IMR-90 (cell line): ENCODE measurements around the gene CD300LB. TPM values are rescaled to one million over a fixed set of nuclear protein-coding genes. Genes with fewer than 3 reads are reported as not detected.

Experiments used
- ATAC-seq: fragments of 200-7000 bp; cut with Tn5 transposase; 2 replicates; pipeline ENCODE4 v1.9.1; 2020; ENCODE audit warnings: low read depth, mild to moderate bottlenecking, moderate library complexity
- BruUV-seq: library from RNA; stranded (reverse); fragments of 400-500 nt; replicated peaks from 2 replicates; lab custom pipeline; 2021; lab: Mats Ljungman, UMichigan
- CTCF ChIA-PET: fragments of 300-600 bp; formaldehyde crosslinking; extraction: SDS; loops from one replicate; lab custom pipeline; 2021; ENCODE audit warnings: antibody characterized with exemption; lab: Yijun Ruan, JAX
- POLR2A ChIA-PET: fragments of 300-600 bp; sonication (Branson Sonifier 250); formaldehyde crosslinking; loops from one replicate; lab custom pipeline; 2022; ENCODE audit warnings: antibody characterized with exemption; ENCODE audit not compliant: unreplicated experiment; lab: Charles Lee
- DNase-seq: peaks from one replicate; pipeline ENCODE4 v3.0.0; 2013
- H2AFZ ChIP-seq: replicated peaks from 2 replicates; pipeline ENCODE3; 2013; ENCODE audit warnings: low read length, mild to moderate bottlenecking; ENCODE audit not compliant: poor library complexity
- H2AK5ac ChIP-seq: 2 replicates; pipeline ENCODE4 v1.6.1; 2013; ENCODE audit warnings: low read depth, low read length, inconsistent platforms
- H2AK9ac ChIP-seq: replicated peaks from 2 replicates; pipeline ENCODE3; 2013; ENCODE audit warnings: mild to moderate bottlenecking, low read depth, low read length, moderate library complexity; ENCODE audit not compliant: poor library complexity
- H2BK120ac ChIP-seq: 2 replicates; pipeline ENCODE4 v1.6.1; 2013; ENCODE audit warnings: low read depth, low read length, inconsistent platforms
- H2BK15ac ChIP-seq: 3 replicates; pipeline ENCODE4 v1.6.1; 2013; ENCODE audit warnings: low read depth, low read length, inconsistent platforms
- H2BK20ac ChIP-seq: 2 replicates; pipeline ENCODE4 v1.6.1; 2013; ENCODE audit warnings: low read depth, mild to moderate bottlenecking, inconsistent platforms, low read length, moderate library complexity
- H2BK5ac ChIP-seq: 2 replicates; pipeline ENCODE4 v1.6.1; 2013; ENCODE audit warnings: mild to moderate bottlenecking, low read depth, low read length, inconsistent platforms; ENCODE audit not compliant: poor library complexity, severe bottlenecking
- H3K14ac ChIP-seq: replicated peaks from 2 replicates; pipeline ENCODE4 v1.6.1; 2013; ENCODE audit warnings: low read depth, low read length, inconsistent platforms
- H3K18ac ChIP-seq: 2 replicates; pipeline ENCODE4 v1.6.1; 2013; ENCODE audit warnings: low read depth, low read length, control low read depth
- H3K23ac ChIP-seq: 2 replicates; pipeline ENCODE4 v1.6.1; 2013; ENCODE audit warnings: low read depth, low read length, inconsistent platforms
- H3K27ac ChIP-seq: 2 replicates; pipeline ENCODE4 v1.5.1; 2013; ENCODE audit warnings: mild to moderate bottlenecking, control low read depth, low read length; ENCODE audit not compliant: insufficient read depth
- H3K27me3 ChIP-seq: 2 replicates; pipeline ENCODE4 v1.6.1; 2013; ENCODE audit warnings: low read length; ENCODE audit not compliant: control insufficient read depth, insufficient read depth
- H3K36me3 ChIP-seq: 2 replicates; pipeline ENCODE4 v1.6.1; 2013; ENCODE audit warnings: low read length, mixed read lengths; ENCODE audit not compliant: control insufficient read depth, insufficient read depth
- H3K4ac ChIP-seq: 2 replicates; pipeline ENCODE4 v1.6.1; 2013; ENCODE audit warnings: low read depth, low read length, inconsistent platforms
- H3K4me1 ChIP-seq: 2 replicates; pipeline ENCODE4 v1.6.1; 2013; ENCODE audit warnings: low read length, mixed read lengths; ENCODE audit not compliant: control insufficient read depth, insufficient read depth
- H3K4me2 ChIP-seq: 2 replicates; pipeline ENCODE4 v1.6.1; 2013; ENCODE audit warnings: low read depth, mild to moderate bottlenecking, control low read depth, low read length, moderate library complexity
- H3K4me3 ChIP-seq: 2 replicates; pipeline ENCODE4 v1.5.1; 2013; ENCODE audit warnings: low read depth, mild to moderate bottlenecking, control low read depth, low read length, moderate library complexity; ENCODE audit not compliant: insufficient read depth
- H3K56ac ChIP-seq: 2 replicates; pipeline ENCODE4 v1.6.1; 2013; ENCODE audit warnings: low read length, inconsistent platforms; ENCODE audit not compliant: insufficient read depth; ENCODE audit errors: extremely low read depth
- H3K79me1 ChIP-seq, 2 experiments: 2 replicates each; pipeline ENCODE4 v1.6.1; 2013; ENCODE audit warnings: low read length in 2 of 2, inconsistent platforms in 1 of 2, low read depth in 1 of 2
- H3K9ac ChIP-seq: 2 replicates; pipeline ENCODE4 v1.6.1; 2013; ENCODE audit warnings: low read depth, low read length, control low read depth
- H3K9me1 ChIP-seq: 2 replicates; pipeline ENCODE4 v1.6.1; 2013; ENCODE audit warnings: low read length, inconsistent platforms; ENCODE audit not compliant: insufficient read depth
- H3K9me3 ChIP-seq: 2 replicates; pipeline ENCODE4 v1.6.1; 2013; ENCODE audit warnings: low read length; ENCODE audit not compliant: control insufficient read depth, insufficient read depth
- H4K20me1 ChIP-seq: 2 replicates; pipeline ENCODE4 v1.6.1; 2013; ENCODE audit warnings: low read length, inconsistent platforms; ENCODE audit not compliant: insufficient read depth
- H4K5ac ChIP-seq: 2 replicates; pipeline ENCODE4 v1.6.1; 2013; ENCODE audit warnings: mild to moderate bottlenecking, low read depth, low read length, control low read depth
- H4K8ac ChIP-seq, 2 experiments: 2 replicates each; pipeline ENCODE4 v1.6.1; 2013; ENCODE audit warnings: low read depth in 2 of 2, low read length in 2 of 2, control low read depth in 1 of 2, inconsistent platforms in 1 of 2
- H4K91ac ChIP-seq: 2 replicates; pipeline ENCODE4 v1.6.1; 2013; ENCODE audit warnings: low read depth, low read length, inconsistent platforms; ENCODE audit not compliant: insufficient read depth
- CEBPB ChIP-seq: IDR thresholded peaks from 2 replicates; pipeline ENCODE4 v1.6.1; 2012; ENCODE audit warnings: low read depth, low read length, improper control_type of control experiment
- CHD1 ChIP-seq: IDR thresholded peaks from 2 replicates; pipeline ENCODE4 v1.6.1; 2012; ENCODE audit warnings: low read depth, low read length, improper control_type of control experiment
- ELK1 ChIP-seq: fragments of 150-350 bp; IDR thresholded peaks from 2 replicates; pipeline ENCODE4 v1.6.1; 2016; ENCODE audit warnings: low read depth, mild to moderate bottlenecking, low read length, moderate library complexity, borderline replicate concordance
- FOS ChIP-seq: fragments of 150-350 bp; IDR thresholded peaks from 2 replicates; pipeline ENCODE4 v1.6.1; 2016; ENCODE audit warnings: low read depth, low read length
- MAFK ChIP-seq: IDR thresholded peaks from 2 replicates; pipeline ENCODE4 v1.6.1; 2012; ENCODE audit warnings: low read depth, low read length, improper control_type of control experiment
- MAZ ChIP-seq: IDR thresholded peaks from 2 replicates; pipeline ENCODE4 v1.6.1; 2012; ENCODE audit warnings: low read depth, mild to moderate bottlenecking, low read length, improper control_type of control experiment, moderate library complexity, borderline replicate concordance
- MXI1 ChIP-seq: IDR thresholded peaks from 2 replicates; pipeline ENCODE4 v1.6.1; 2012; ENCODE audit warnings: low read depth, mild to moderate bottlenecking, low read length, moderate library complexity, borderline replicate concordance
- NFE2L2 ChIP-seq: fragments of 150-350 bp; IDR thresholded peaks from 2 replicates; pipeline ENCODE4 v1.6.1; 2016; ENCODE audit warnings: low read depth, mild to moderate bottlenecking, low read length
- RAD21 ChIP-seq: IDR thresholded peaks from 2 replicates; pipeline ENCODE4 v1.6.1; 2012; ENCODE audit warnings: low read length, improper control_type of control experiment
- RFX5 ChIP-seq: IDR thresholded peaks from 2 replicates; pipeline ENCODE4 v1.8.0; 2012; ENCODE audit warnings: low read depth, mild to moderate bottlenecking, low read length, moderate library complexity
- SMC3 ChIP-seq: fragments of 150-350 bp; IDR thresholded peaks from 2 replicates; pipeline ENCODE4 v1.6.1; 2016; ENCODE audit warnings: low read depth, mild to moderate bottlenecking, antibody characterized with exemption, low read length, moderate library complexity
- WGBS, 2 experiments: methylation state at CpG; one replicate each; pipeline versions ENCODE4 v1.1.5 to v1.1.7; 2013; ENCODE audit warnings: missing lambda C conversion rate in 2 of 2; ENCODE audit not compliant: insufficient read length in 1 of 2; ENCODE audit errors: extremely low coverage in 2 of 2; 5-methylcytosine and 5-hydroxymethylcytosine counted together
- dilution Hi-C: fragments of 300-500 bp; cut with HindIII; formaldehyde crosslinking; loops from one replicate; pipeline ENCODE4 v1.14.3; 2018; ENCODE audit warnings: low sequenced_read_pairs; ENCODE audit not compliant: unreplicated experiment
- in situ Hi-C: fragments of 300-500 bp; cut with MboI; formaldehyde crosslinking; loops from 3 replicates; pipeline ENCODE4 v1.14.3; 2019; ENCODE audit warnings: low sequenced_read_pairs, inconsistent platforms, mixed read lengths
- intact Hi-C: fragments of 100-400 bp; cut with micrococcal nuclease; formaldehyde crosslinking; loops from 2 replicates; pipeline ENCODE4 v1.10.0; 2022
- polyA plus RNA-seq, 3 experiments: library from polyadenylated mRNA; depleted of rRNA; stranded (reverse); fragments of >200 nt; gene quantifications; 2 replicates each; pipeline ENCODE4 v1.2.3, GENCODE V29; 2012; ENCODE audit warnings: low replicate concordance in 1 of 3
- total RNA-seq: library from RNA; depleted of rRNA; stranded (reverse); fragments of >200 nt; gene quantifications from 2 replicates; pipeline ENCODE4 v1.2.3, GENCODE V29; 2012

The CD300LB gene
- total and polyA plus RNA-seq, 2 of the 4 experiments (the other 2 are of a cell fraction): not detected

- Histone ChIP-seq H3K27ac (no peak overlapping the region), H3K4me3 (no peak overlapping the region), H3K23ac (no peak overlapping the region), H2BK20ac (no peak overlapping the region), H2AFZ (no peak overlapping the region), H4K20me1 (no peaks in the 10 kb centered on the region), H3K18ac (no peak overlapping the region), H3K9me1 (no peaks in the 10 kb centered on the region), H3K14ac (no peak overlapping the region), H2BK5ac (no peak overlapping the region), H3K27me3 (no peaks in the 10 kb centered on the region), H3K4me2 (no peak overlapping the region), H3K36me3 (no peaks in the 10 kb centered on the region), H3K9ac (no peak overlapping the region), H4K8ac (no peak overlapping the region), H2AK5ac (no peak overlapping the region), H2AK9ac (no peak overlapping the region), H2BK15ac (no peak overlapping the region), H3K56ac (no peak overlapping the region), H2BK120ac (no peak overlapping the region), H3K79me1 (no peaks in the 10 kb centered on the region), H4K91ac (no peak overlapping the region), H3K4ac (no peak overlapping the region), H3K4me1 (no peaks in the 10 kb centered on the region), H4K5ac (no peak overlapping the region), H3K9me3 (peaks cover 13% of the 10 kb centered on the region)
- no TSS peak for BruUV-seq
- ATAC-seq (no peak), DNase-seq (no peak)
- TF ChIP-seq MAZ (no peak), MXI1 (no peak), MAFK (no peak), FOS (no peak), NFE2L2 (no peak), ELK1 (no peak), RAD21 (no peak), RFX5 (no peak), CHD1 (no peak), CEBPB (no peak), SMC3 (no peak)
- WGBS, 2 experiments: 14% methylated on average over 1 of the region's 6 CpGs; no CpG with 5 or more reads in 1 of the 2 experiments
- intact Hi-C loops (no loop called here), dilution Hi-C loops (no loop called here), in situ Hi-C loops (no loop called here)
- ChIA-PET CTCF (no interaction called here), POLR2A (no interaction called here)
Measured at GRCh38 chr17:74478420-74479100, 52.7 kb downstream of the CD300LB start.
